Endothelial cell of umbilical vein (primary cell): ENCODE measurements around the gene PCNX4. TPM values are rescaled to one million over a fixed set of nuclear protein-coding genes. Genes with fewer than 3 reads are reported as not detected.
A peak's percentile ranks its signal among the peaks of the same experiment; 100 is the strongest.

Source experiments
- BruUV-seq: library from RNA; stranded (reverse); fragments of 400-500 nt; replicated peaks from 2 replicates; lab custom pipeline; 2021; lab: Mats Ljungman, UMichigan
- CTCF ChIA-PET: fragments of 300-600, 350-600 bp; sonication (Branson Sonifier 250); formaldehyde crosslinking; loops from one replicate; lab custom pipeline; 2021; ENCODE audit warnings: antibody characterized with exemption, inconsistent platforms; lab: Charles Lee
- POLR2A ChIA-PET: fragments of 300-600, 350-600 bp; sonication (Branson Sonifier 250); formaldehyde crosslinking; loops from one replicate; lab custom pipeline; 2021; ENCODE audit warnings: antibody characterized with exemption, inconsistent platforms; lab: Charles Lee
- DNase-seq: peaks from one replicate; pipeline ENCODE4 v3.0.0-alpha.2; 2011; ENCODE audit warnings: low read depth, low spot score
- FAIRE-seq: peaks from 2 replicates; lab custom pipeline; 2011; peaks lifted over from hg19 to GRCh38; lab: Jason Lieb, UNC
- H2AFZ ChIP-seq: 2 replicates; pipeline ENCODE4 v1.6.0; 2012; ENCODE audit warnings: low read depth, low read length, control low read depth, inconsistent platforms
- H3K27ac ChIP-seq: 2 replicates; pipeline ENCODE4 v1.5.1; 2011; ENCODE audit warnings: low read depth, mild to moderate bottlenecking, control low read depth, low read length, moderate library complexity; ENCODE audit not compliant: insufficient read depth
- H3K27me3 ChIP-seq, 2 experiments: 2 replicates each; pipeline versions ENCODE4 v1.6.0 to v1.6.1; 2011; ENCODE audit warnings: low read length in 2 of 2, mixed read lengths in 1 of 2; ENCODE audit not compliant: control insufficient read depth in 2 of 2, insufficient read depth in 2 of 2
- H3K36me3 ChIP-seq, 2 experiments: 2 replicates in 1 of 2; 3 replicates in 1 of 2; pipeline ENCODE4 v1.5.1; 2011; ENCODE audit warnings: low read length in 2 of 2, mild to moderate bottlenecking in 1 of 2, moderate library complexity in 1 of 2; ENCODE audit not compliant: control insufficient read depth in 2 of 2, insufficient read depth in 2 of 2; ENCODE audit errors: extremely low read depth in 1 of 2
- H3K4me1 ChIP-seq: 3 replicates; pipeline ENCODE4 v1.5.1; 2011; ENCODE audit warnings: mild to moderate bottlenecking, low read length; ENCODE audit not compliant: control insufficient read depth, insufficient read depth; ENCODE audit errors: extremely low read depth
- H3K4me2 ChIP-seq: 2 replicates; pipeline ENCODE4 v1.6.1; 2011; ENCODE audit warnings: low read length, control low read depth, mixed read lengths; ENCODE audit not compliant: insufficient read depth
- H3K4me3 ChIP-seq, 3 experiments: fragments of 200-600 bp in 1 of 3; sonication (generic), shearing (Covaris generic) in 1 of 3; replicated peaks in 1 of 3; 2 replicates each; pipeline ENCODE4 v1.5.1; 2011 to 2016; ENCODE audit warnings: control low read depth in 3 of 3, low read length in 3 of 3, mild to moderate bottlenecking in 2 of 3, inconsistent platforms in 1 of 3, low read depth in 1 of 3, moderate library complexity in 1 of 3; ENCODE audit not compliant: insufficient read depth in 1 of 3
- H3K79me2 ChIP-seq: 2 replicates; pipeline ENCODE4 v1.6.0; 2012; ENCODE audit warnings: low read length, inconsistent platforms; ENCODE audit not compliant: control insufficient read depth, insufficient read depth
- H3K9ac ChIP-seq: replicated peaks from 2 replicates; pipeline ENCODE3; 2011; ENCODE audit warnings: low read length, control low read depth; ENCODE audit not compliant: insufficient read depth; ENCODE audit errors: extremely low read depth
- H3K9me1 ChIP-seq: replicated peaks from 3 replicates; pipeline ENCODE4 v1.6.0; 2011; ENCODE audit warnings: mild to moderate bottlenecking, low read length; ENCODE audit not compliant: control insufficient read depth, insufficient read depth; ENCODE audit errors: extremely low read depth
- H3K9me3 ChIP-seq: replicated peaks from 2 replicates; pipeline ENCODE4 v1.5.1; 2012; ENCODE audit warnings: low read length, inconsistent platforms; ENCODE audit not compliant: control insufficient read depth, insufficient read depth
- H4K20me1 ChIP-seq: replicated peaks from 2 replicates; pipeline ENCODE3; 2011; ENCODE audit warnings: mild to moderate bottlenecking, low read length; ENCODE audit not compliant: control insufficient read depth, insufficient read depth; ENCODE audit errors: extremely low read depth
- CTCF ChIP-seq, 2 donors: IDR thresholded peaks; 1 replicate in 1 of 2; 2 replicates in 1 of 2; pipeline ENCODE4 v1.5.1; 2011; ENCODE audit warnings: low read length in 2 of 2, mild to moderate bottlenecking in 2 of 2, moderate library complexity in 2 of 2, control low read depth in 1 of 2, inconsistent platforms in 1 of 2, low read depth in 1 of 2; ENCODE audit not compliant: insufficient read depth in 1 of 2; ENCODE audit errors: extremely low read depth in 1 of 2
- EZH2 ChIP-seq: IDR thresholded peaks from 2 replicates; pipeline ENCODE4 v1.6.1; 2012; ENCODE audit warnings: borderline replicate concordance, low read depth, mild to moderate bottlenecking, moderate library complexity, low read length, inconsistent platforms; ENCODE audit not compliant: severe bottlenecking
- FOS ChIP-seq: IDR thresholded peaks from 2 replicates; pipeline ENCODE4 v1.6.1; 2011; ENCODE audit warnings: mild to moderate bottlenecking, low read length, moderate library complexity, borderline replicate concordance; ENCODE audit not compliant: insufficient read depth
- GATA2 ChIP-seq: IDR thresholded peaks from 2 replicates; pipeline ENCODE4 v1.7.0; 2011; ENCODE audit warnings: low read depth, mild to moderate bottlenecking, moderate library complexity, mixed read lengths, low read length; ENCODE audit not compliant: insufficient read length, insufficient read depth
- JUN ChIP-seq: IDR thresholded peaks from 2 replicates; pipeline ENCODE4 v1.6.1; 2011; ENCODE audit warnings: borderline replicate concordance, low read depth; ENCODE audit not compliant: insufficient read length, insufficient read depth
- MAX ChIP-seq: IDR thresholded peaks from 2 replicates; pipeline ENCODE4 v1.6.1; 2011; ENCODE audit not compliant: insufficient read depth, insufficient read length
- MYC ChIP-seq: IDR thresholded peaks from one replicate; pipeline ENCODE4 v1.6.1; 2011; ENCODE audit warnings: mild to moderate bottlenecking, low read depth, low read length
- POLR2A ChIP-seq: IDR thresholded peaks from 2 replicates; pipeline ENCODE4 v1.6.1; 2012; ENCODE audit warnings: low read depth, mild to moderate bottlenecking, control low read depth, low read length
- POLR2AphosphoS5 ChIP-seq: IDR thresholded peaks from 2 replicates; pipeline ENCODE4 v1.6.1; 2012; ENCODE audit warnings: low read depth, mild to moderate bottlenecking, control low read depth, low read length, moderate library complexity; ENCODE audit not compliant: insufficient read depth
- dilution Hi-C: fragments of 300-500 bp; cut with MboI; formaldehyde crosslinking; loops from one replicate; pipeline ENCODE4 v1.15.0; 2019; ENCODE audit warnings: low sequenced_read_pairs; ENCODE audit not compliant: extremely low pct_ligation_motif_present
- intact Hi-C: fragments of 100-400 bp; cut with micrococcal nuclease; formaldehyde crosslinking; loops from one replicate; pipeline ENCODE4 v1.10.0; 2022
- polyA plus RNA-seq, 4 experiments: library from polyadenylated mRNA; depleted of rRNA in 3 of 4; stranded (reverse) in 3 of 4; unstranded in 1 of 4; fragments of >200 nt; gene quantifications; 2 replicates each; pipeline versions ENCODE4 v1.2.1 to v1.2.3, GENCODE V29; 2011 to 2012; ENCODE audit warnings: missing spikeins in 1 of 4
- total RNA-seq: library from RNA; stranded (reverse); gene quantifications from 2 replicates; pipeline ENCODE4 v1.2.3, GENCODE V29; 2021

Gene PCNX4
- total and polyA plus RNA-seq, 2 donors (not counting 3 experiments of a cell fraction or from before 2014, with no cell fraction given), result 35.5 to 51.6 TPM

- Histone ChIP-seq H3K27ac (peak overlapping the region; percentile 93), H2AFZ (no peak overlapping the region), H3K4me1 (peaks cover 25% of the 10 kb centered on the region), H3K27me3 (no peaks in the 10 kb centered on the region), H3K79me2 (peaks cover 57% of the 10 kb centered on the region), H3K9me1 (no peaks in the 10 kb centered on the region), H3K4me3 (peak overlapping the region; percentile 39 to 86 (median 86)), H3K36me3 (peaks cover 0 to 4% of the 10 kb centered on the region in 2 experiments), H3K4me2 (peak overlapping the region; percentile 97), H3K9me3 (no peaks in the 10 kb centered on the region), H3K9ac (peak overlapping the region; percentile 98), H4K20me1 (no peaks in the 10 kb centered on the region)
- FAIRE-seq (no peak), DNase-seq (no peak)
- dilution Hi-C loops (no loop called here), intact Hi-C loops (loop anchor here (5.0 kb wide), 3 partner anchors 59 to 611 kb away; partner anchors contain the start of genes JKAMP and L3HYPDH)
- TF ChIP-seq POLR2AphosphoS5 (no peak), POLR2A (no peak), JUN (no peak), CTCF (IDR thresholded peaks at IDR 0.05; ENCODE audit: extremely low read depth in 1 of 2, insufficient read depth in 1 of 2, low read depth in 1 of 2, low read length in 2 of 2) (no peak), GATA2 (no peak), FOS (no peak), EZH2 (no peak), MYC (no peak), MAX (no peak)
- no TSS peak for BruUV-seq
- ChIA-PET POLR2A (interaction anchor here (1.1 kb wide), 1 partner anchor 25 kb away, joined by 3 read pairs; no protein-coding TSS in a partner anchor), CTCF (interaction anchor here (1.5 to 2.1 kb wide), 2 partner anchors 8 to 72 kb away, joined by 5 to 8 read pairs; partner anchors contain the start of gene DHRS7)
Observed at GRCh38 chr14:60093080-60093479, 1.4 kb downstream of the PCNX4 start.
